ENCODE results near the gene CTNND2.
"Not testable (repeated sequence)": the region's sequence is repeated elsewhere in the genome, so short reads cannot be mapped to it uniquely, and the experiment has no call there.

Gene CTNND2

DNA sequence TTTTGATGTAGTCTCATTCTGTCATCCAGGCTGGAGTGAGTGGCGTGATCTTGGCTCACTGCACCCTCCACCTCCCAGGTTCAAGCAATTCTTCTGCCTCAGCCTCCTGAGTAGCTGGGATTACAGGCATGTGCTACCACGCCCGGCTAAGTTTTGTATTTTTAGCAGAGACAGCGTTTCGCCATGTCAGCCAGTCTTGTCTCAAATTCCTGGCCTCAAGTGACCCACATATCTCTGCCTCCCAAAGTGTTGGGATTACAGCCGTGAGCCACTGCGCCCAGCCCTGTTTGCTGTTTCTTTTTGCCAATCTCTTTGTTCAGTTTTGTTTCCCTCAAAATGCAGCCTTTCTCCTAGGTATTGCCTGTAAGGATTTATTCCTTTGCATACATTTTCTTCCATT is 287.6 kb downstream of the CTNND2 start:
- not testable (repeated sequence) for H3K9me3 ChIP-seq (ENCODE audit: control insufficient read depth, low read length); H3K27me3 ChIP-seq (ENCODE audit: control insufficient read depth, insufficient read depth, low read length, poor library complexity, severe bottlenecking); H3K4me1 ChIP-seq (ENCODE audit: control insufficient read depth, insufficient read depth, low read length); H3K36me3 ChIP-seq (ENCODE audit: control insufficient read depth, insufficient read depth, low read length); H3K4me3 ChIP-seq (ENCODE audit: insufficient read depth, low read depth, low read length); H3K27ac ChIP-seq (ENCODE audit: insufficient read depth, low read depth, low read length, poor library complexity, severe bottlenecking)
- 91 to 92% methylated on average over 7 of the region's 7 CpGs for WGBS, 2 experiments

DNA sequence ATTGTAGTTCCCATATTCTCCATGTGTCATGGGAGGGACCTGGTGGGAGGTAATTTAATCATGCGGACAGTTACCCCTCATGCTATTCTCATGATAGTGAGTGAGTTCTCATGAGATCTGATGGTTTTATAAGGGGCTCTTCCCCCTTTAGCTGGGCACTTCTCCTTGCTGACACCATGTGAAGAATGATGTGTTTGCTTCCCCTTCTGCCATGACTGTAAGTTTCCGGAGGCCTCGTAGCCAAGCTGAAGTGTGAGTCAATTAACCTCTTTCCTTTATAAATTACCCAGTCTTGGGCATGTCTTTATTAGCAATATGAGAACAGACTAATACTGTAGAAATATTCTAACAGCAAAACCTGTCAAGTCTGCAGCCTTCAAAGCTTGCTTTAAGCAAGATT is 293.2 kb downstream of the CTNND2 start:
- Histone ChIP-seq H3K4me1 (ENCODE audit: control insufficient read depth, insufficient read depth, low read length) (no peaks in the 10 kb centered on the region), H3K4me3 (ENCODE audit: insufficient read depth, low read depth, low read length) (no peak overlapping the region), H3K27me3 (ENCODE audit: control insufficient read depth, insufficient read depth, low read length, poor library complexity, severe bottlenecking) (no peaks in the 10 kb centered on the region), H3K9me3 (ENCODE audit: control insufficient read depth, low read length) (no peaks in the 10 kb centered on the region), H3K36me3 (ENCODE audit: control insufficient read depth, insufficient read depth, low read length) (no peaks in the 10 kb centered on the region), H3K27ac (ENCODE audit: insufficient read depth, low read depth, low read length, poor library complexity, severe bottlenecking) (no peak overlapping the region)
- WGBS, 2 experiments, result 63 to 67% methylated on average over 3 of the region's 3 CpGs

DNA sequence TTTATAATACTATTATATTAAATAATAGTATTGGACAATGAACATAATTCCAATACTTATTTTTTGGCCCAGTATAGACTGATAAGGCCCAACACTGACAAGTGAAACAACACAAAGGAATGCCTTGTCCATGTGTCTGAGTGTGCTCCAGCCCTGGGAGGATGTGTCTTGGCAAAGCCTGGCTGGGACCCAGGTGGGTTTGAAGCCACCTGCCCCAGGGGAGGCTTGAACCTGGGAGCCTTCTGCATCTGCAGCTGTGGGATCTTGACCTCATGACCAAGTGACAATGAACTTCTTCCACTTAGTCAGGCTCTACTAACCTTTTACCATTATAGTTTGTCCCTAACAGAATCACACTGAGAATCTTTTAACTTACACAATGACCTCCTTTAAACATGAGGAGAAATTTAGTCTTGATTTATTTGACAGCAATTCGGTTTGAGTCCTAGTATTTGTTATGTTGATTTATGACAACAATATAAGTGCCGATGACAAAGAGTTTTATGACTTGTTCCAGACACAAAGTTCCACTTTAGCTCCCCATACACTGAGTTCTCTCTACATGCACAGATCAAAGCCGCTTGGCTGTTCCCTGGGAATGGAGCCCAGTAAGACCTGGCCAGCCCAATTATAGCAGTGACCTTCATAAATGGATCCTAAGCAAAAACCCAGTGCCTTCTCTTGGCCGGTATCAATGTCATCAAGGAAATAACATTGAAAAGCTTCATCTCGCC is 294.5 kb downstream of the CTNND2 start:
- H3K27me3 ChIP-seq (ENCODE audit: control insufficient read depth, insufficient read depth, low read length, poor library complexity, severe bottlenecking), result no peaks in the 10 kb centered on the region
- H3K4me1 ChIP-seq (ENCODE audit: control insufficient read depth, insufficient read depth, low read length), result no peaks in the 10 kb centered on the region
- H3K36me3 ChIP-seq (ENCODE audit: control insufficient read depth, insufficient read depth, low read length), result no peaks in the 10 kb centered on the region
- H3K4me3 ChIP-seq (ENCODE audit: insufficient read depth, low read depth, low read length), result no peak overlapping the region
- H3K9me3 ChIP-seq (ENCODE audit: control insufficient read depth, low read length), result no peaks in the 10 kb centered on the region
- H3K27ac ChIP-seq (ENCODE audit: insufficient read depth, low read depth, low read length, poor library complexity, severe bottlenecking), result no peak overlapping the region
- 94 to 95% methylated on average over 5 of the region's 5 CpGs for WGBS, 2 experiments

DNA sequence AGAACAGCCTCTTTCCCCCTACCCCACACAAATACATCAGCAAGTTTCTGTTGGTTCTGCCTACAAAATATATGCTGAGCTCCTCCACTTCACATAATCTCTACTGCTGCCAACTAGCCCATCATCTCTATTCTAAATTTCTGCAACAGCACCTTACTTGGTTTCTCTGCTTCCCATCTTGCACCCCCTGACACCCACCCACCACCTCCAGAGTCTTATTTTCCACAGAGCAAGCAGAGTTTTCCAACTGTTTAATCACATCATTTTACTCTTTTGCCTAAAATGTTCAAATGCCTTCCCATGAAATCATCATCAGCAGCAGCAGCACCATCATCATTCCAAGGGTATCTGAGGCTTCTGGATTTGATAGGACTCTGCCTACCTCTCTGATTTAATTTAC is 295.7 kb downstream of the CTNND2 start:
- Histone ChIP-seq H3K36me3 (ENCODE audit: control insufficient read depth, insufficient read depth, low read length) (no peaks in the 10 kb centered on the region), H3K27ac (ENCODE audit: insufficient read depth, low read depth, low read length, poor library complexity, severe bottlenecking) (no peak overlapping the region), H3K27me3 (ENCODE audit: control insufficient read depth, insufficient read depth, low read length, poor library complexity, severe bottlenecking) (no peaks in the 10 kb centered on the region), H3K4me1 (ENCODE audit: control insufficient read depth, insufficient read depth, low read length) (no peaks in the 10 kb centered on the region), H3K9me3 (ENCODE audit: control insufficient read depth, low read length) (no peaks in the 10 kb centered on the region), H3K4me3 (ENCODE audit: insufficient read depth, low read depth, low read length) (no peak overlapping the region)

DNA sequence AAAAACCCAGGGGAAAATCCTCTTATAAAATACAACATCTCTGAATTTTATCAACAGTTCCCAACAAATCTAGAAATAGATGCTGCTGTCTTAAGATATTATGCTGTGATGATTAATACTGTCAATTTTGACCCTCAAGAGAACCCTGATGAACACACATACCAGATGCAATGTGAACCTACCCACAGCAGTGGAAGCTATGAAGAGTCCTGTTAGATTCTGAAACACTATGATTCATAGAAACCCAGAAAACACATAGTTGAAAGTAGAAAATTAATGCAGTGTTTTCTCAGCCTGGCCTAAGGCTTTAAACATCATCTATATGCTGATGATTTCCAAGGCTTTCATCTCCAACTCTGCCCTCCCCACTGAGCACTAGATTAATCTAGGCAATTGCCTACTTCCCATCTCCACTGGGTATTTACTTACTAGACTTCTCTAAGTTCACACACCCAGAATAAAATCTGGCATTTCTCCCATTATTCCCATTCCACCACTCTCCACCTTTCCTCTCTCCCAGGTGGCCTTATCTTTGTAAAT is 296.2 kb downstream of the CTNND2 start:
- Histone ChIP-seq H3K4me3 (ENCODE audit: insufficient read depth, low read depth, low read length) (no peak overlapping the region), H3K9me3 (ENCODE audit: control insufficient read depth, low read length) (no peaks in the 10 kb centered on the region), H3K4me1 (ENCODE audit: control insufficient read depth, insufficient read depth, low read length) (no peaks in the 10 kb centered on the region), H3K36me3 (ENCODE audit: control insufficient read depth, insufficient read depth, low read length) (no peaks in the 10 kb centered on the region), H3K27ac (ENCODE audit: insufficient read depth, low read depth, low read length, poor library complexity, severe bottlenecking) (no peak overlapping the region), H3K27me3 (ENCODE audit: control insufficient read depth, insufficient read depth, low read length, poor library complexity, severe bottlenecking) (no peaks in the 10 kb centered on the region)

DNA sequence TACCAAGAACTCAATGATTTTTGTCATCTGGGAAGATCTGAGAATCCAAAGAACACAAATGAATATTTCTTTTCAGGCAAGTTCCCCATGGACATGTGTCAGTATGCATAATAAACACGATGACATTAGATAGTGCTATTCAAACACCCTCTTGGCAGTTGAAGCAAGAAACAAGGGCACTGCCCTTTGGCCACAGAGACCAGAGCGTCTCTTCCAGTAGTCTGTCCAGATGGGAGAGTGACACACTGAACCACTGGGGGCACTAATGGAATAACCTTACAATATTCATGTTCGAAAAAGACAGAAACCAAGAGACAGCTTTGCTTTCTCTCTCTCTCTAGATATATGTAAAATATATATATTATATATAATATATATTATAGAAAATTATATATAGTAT is 301.9 kb downstream of the CTNND2 start:
- Histone ChIP-seq H3K36me3 (ENCODE audit: control insufficient read depth, insufficient read depth, low read length) (no peaks in the 10 kb centered on the region), H3K9me3 (ENCODE audit: control insufficient read depth, low read length) (no peaks in the 10 kb centered on the region), H3K27ac (ENCODE audit: insufficient read depth, low read depth, low read length, poor library complexity, severe bottlenecking) (no peak overlapping the region), H3K4me3 (ENCODE audit: insufficient read depth, low read depth, low read length) (no peak overlapping the region), H3K27me3 (ENCODE audit: control insufficient read depth, insufficient read depth, low read length, poor library complexity, severe bottlenecking) (no peaks in the 10 kb centered on the region), H3K4me1 (ENCODE audit: control insufficient read depth, insufficient read depth, low read length) (no peaks in the 10 kb centered on the region)
- 90 to 96% methylated on average over 2 of the region's 3 CpGs for WGBS, 2 experiments

DNA sequence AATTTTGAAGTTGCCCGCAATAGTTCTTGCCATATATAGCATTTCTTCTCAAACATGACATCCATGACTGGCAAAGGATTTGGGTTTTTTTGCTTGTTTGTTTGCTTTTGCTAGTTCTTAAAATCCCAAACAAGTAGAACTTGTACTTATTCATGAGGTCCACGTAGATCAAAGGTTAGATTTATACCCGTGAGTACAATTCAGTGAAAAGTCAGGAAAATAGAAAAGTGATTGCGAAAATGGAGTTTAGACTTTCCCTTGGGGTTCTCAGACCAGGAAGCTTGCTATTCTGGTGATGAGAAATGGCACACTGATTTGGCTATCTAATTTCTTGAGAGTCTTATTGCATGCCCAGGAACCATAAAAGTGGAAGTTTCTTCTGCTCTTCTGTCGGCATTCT is 304.7 kb downstream of the CTNND2 start:
- Histone ChIP-seq H3K4me1 (ENCODE audit: control insufficient read depth, insufficient read depth, low read length) (peaks cover 5% of the 10 kb centered on the region), H3K27ac (ENCODE audit: insufficient read depth, low read depth, low read length, poor library complexity, severe bottlenecking) (no peak overlapping the region), H3K9me3 (ENCODE audit: control insufficient read depth, low read length) (no peaks in the 10 kb centered on the region), H3K4me3 (ENCODE audit: insufficient read depth, low read depth, low read length) (no peak overlapping the region), H3K36me3 (ENCODE audit: control insufficient read depth, insufficient read depth, low read length) (no peaks in the 10 kb centered on the region), H3K27me3 (ENCODE audit: control insufficient read depth, insufficient read depth, low read length, poor library complexity, severe bottlenecking) (no peaks in the 10 kb centered on the region)
- 95% methylated on average over 4 of the region's 5 CpGs for WGBS, 2 experiments

DNA sequence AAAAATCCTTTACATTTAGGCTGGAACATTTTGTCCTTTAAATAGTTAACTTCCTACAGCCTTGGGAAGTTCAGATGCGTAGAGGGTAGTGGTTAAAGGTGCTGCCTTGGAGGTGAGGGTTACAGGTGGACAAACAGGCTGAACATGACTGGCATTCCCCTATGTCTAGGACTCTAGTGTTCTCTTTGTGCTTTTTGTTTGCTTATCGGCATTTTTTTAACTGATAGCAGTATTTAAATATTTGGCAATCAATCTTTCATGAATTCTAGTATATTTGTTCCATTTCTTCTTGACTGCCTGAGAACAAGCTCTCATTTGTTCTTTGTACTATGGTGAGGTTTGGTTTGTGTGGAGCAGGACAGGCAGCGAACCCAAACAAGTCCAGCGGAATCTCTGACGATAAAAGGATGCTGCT is 307.6 kb downstream of the CTNND2 start:
- Histone ChIP-seq H3K27me3 (ENCODE audit: control insufficient read depth, insufficient read depth, low read length, poor library complexity, severe bottlenecking) (no peaks in the 10 kb centered on the region), H3K4me1 (ENCODE audit: control insufficient read depth, insufficient read depth, low read length) (peaks cover 5% of the 10 kb centered on the region), H3K36me3 (ENCODE audit: control insufficient read depth, insufficient read depth, low read length) (no peaks in the 10 kb centered on the region), H3K27ac (ENCODE audit: insufficient read depth, low read depth, low read length, poor library complexity, severe bottlenecking) (no peak overlapping the region), H3K9me3 (ENCODE audit: control insufficient read depth, low read length) (no peaks in the 10 kb centered on the region), H3K4me3 (ENCODE audit: insufficient read depth, low read depth, low read length) (no peak overlapping the region)
- WGBS, 2 experiments, result 93 to 97% methylated on average over 5 of the region's 5 CpGs

DNA sequence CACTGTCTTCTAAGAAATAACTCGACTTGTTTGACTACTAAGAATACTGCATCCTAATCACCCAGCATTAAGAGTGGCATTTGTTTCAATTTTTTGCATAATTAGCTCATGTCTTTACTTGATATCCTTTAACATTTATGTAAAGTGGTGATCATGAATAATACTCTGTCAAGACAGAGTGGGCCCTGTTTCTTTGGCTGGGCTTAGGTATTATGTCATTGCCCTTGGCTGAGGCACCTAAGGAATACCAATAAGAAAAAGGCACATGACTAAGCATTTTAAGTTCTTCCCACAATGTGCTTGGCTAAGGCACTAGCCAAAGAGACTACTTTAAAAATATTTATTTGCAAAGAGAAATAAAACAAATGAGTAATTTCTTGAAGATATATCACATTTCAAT is 308.1 kb downstream of the CTNND2 start:
- H3K36me3 ChIP-seq (ENCODE audit: control insufficient read depth, insufficient read depth, low read length), result no peaks in the 10 kb centered on the region
- H3K4me1 ChIP-seq (ENCODE audit: control insufficient read depth, insufficient read depth, low read length), result peaks cover 5% of the 10 kb centered on the region
- H3K9me3 ChIP-seq (ENCODE audit: control insufficient read depth, low read length), result no peaks in the 10 kb centered on the region
- H3K27ac ChIP-seq (ENCODE audit: insufficient read depth, low read depth, low read length, poor library complexity, severe bottlenecking), result no peak overlapping the region
- WGBS, 2 experiments, result 95% methylated on average over 1 of the region's 1 CpG
- H3K27me3 ChIP-seq (ENCODE audit: control insufficient read depth, insufficient read depth, low read length, poor library complexity, severe bottlenecking), result no peaks in the 10 kb centered on the region
- H3K4me3 ChIP-seq (ENCODE audit: insufficient read depth, low read depth, low read length), result no peak overlapping the region

DNA sequence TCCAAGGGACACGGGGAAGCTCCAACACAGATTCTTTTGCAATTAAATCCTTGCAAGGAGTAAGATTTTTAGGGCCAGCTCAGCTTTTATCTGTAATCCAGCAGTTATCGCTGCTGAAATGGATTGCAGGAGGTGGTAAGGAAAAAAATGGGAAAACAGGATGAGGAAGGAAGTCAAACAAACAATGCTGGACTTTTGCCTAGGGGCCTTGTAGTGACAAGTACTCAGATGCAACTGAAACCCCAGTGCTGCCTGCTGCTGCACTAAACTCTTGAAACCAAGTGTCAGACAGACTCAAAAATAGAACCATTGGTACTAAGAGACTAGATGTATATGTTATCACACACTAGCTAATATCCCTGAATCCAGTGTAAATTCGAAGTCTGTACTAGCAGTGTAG is 309.2 kb downstream of the CTNND2 start:
- Histone ChIP-seq H3K27me3 (ENCODE audit: control insufficient read depth, insufficient read depth, low read length, poor library complexity, severe bottlenecking) (no peaks in the 10 kb centered on the region), H3K4me1 (ENCODE audit: control insufficient read depth, insufficient read depth, low read length) (peaks cover 5% of the 10 kb centered on the region), H3K9me3 (ENCODE audit: control insufficient read depth, low read length) (no peaks in the 10 kb centered on the region), H3K36me3 (ENCODE audit: control insufficient read depth, insufficient read depth, low read length) (no peaks in the 10 kb centered on the region), H3K27ac (ENCODE audit: insufficient read depth, low read depth, low read length, poor library complexity, severe bottlenecking) (no peak overlapping the region), H3K4me3 (ENCODE audit: insufficient read depth, low read depth, low read length) (no peak overlapping the region)
- 78% methylated on average over 2 of the region's 3 CpGs for WGBS, 2 experiments

DNA sequence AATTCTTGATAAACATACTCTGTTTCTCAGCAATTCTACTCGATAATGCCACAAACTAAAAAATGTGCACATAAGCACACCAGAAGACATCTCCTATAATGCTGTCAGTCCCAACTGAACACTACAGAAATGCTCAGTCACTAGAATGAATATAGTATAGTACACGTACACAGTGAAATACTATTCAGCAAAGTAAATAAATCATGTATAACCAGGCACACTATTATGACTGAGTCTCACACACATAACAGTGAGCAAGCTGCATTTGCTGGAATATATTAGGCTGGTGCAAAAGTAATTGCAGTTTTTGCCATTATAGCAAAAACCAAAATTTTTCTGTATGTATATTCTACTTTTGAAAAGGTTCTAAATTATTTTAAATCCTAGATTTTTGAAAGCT is 310.2 kb downstream of the CTNND2 start:
- WGBS, 2 experiments, result 79 to 92% methylated on average over 1 to 2 of the region's 2 CpGs
- H3K27me3 ChIP-seq (ENCODE audit: control insufficient read depth, insufficient read depth, low read length, poor library complexity, severe bottlenecking), result no peaks in the 10 kb centered on the region

More for the DNA sequence above, 310.2 kb downstream of the CTNND2 start:
- H3K4me3 ChIP-seq (ENCODE audit: insufficient read depth, low read depth, low read length), result no peak overlapping the region
- no peak overlapping the region for H3K27ac ChIP-seq (ENCODE audit: insufficient read depth, low read depth, low read length, poor library complexity, severe bottlenecking)
- H3K4me1 ChIP-seq (ENCODE audit: control insufficient read depth, insufficient read depth, low read length), result peaks cover 5% of the 10 kb centered on the region
- no peaks in the 10 kb centered on the region for H3K36me3 ChIP-seq (ENCODE audit: control insufficient read depth, insufficient read depth, low read length)
- H3K9me3 ChIP-seq (ENCODE audit: control insufficient read depth, low read length), result no peaks in the 10 kb centered on the region
